Coronary artery (tissue), 2 donors: ENCODE data around the gene WFS1.

Experiments used
- DNase-seq: peaks from one replicate; pipeline ENCODE4 v3.0.0-alpha.2; 2017; ENCODE audit warnings: low spot score
- H3K27ac ChIP-seq, 2 donors: fragments of 200-600 bp; sonication (generic); one replicate each; pipeline ENCODE4 v1.5.1; 2016 to 2019
- H3K4me3 ChIP-seq: fragments of 200-600 bp; sonication (generic); 2 replicates; pipeline ENCODE4 v1.5.1; 2016; ENCODE audit warnings: mild to moderate bottlenecking, moderate library complexity
- TF ChIP-seq, protein P1 (sequence below): fragments of 200-600 bp; sonication (generic); IDR thresholded peaks from one replicate; pipeline ENCODE4 v1.5.1; 2019; ENCODE audit warnings: antibody characterized with exemption

WFS1 gene

DNA sequence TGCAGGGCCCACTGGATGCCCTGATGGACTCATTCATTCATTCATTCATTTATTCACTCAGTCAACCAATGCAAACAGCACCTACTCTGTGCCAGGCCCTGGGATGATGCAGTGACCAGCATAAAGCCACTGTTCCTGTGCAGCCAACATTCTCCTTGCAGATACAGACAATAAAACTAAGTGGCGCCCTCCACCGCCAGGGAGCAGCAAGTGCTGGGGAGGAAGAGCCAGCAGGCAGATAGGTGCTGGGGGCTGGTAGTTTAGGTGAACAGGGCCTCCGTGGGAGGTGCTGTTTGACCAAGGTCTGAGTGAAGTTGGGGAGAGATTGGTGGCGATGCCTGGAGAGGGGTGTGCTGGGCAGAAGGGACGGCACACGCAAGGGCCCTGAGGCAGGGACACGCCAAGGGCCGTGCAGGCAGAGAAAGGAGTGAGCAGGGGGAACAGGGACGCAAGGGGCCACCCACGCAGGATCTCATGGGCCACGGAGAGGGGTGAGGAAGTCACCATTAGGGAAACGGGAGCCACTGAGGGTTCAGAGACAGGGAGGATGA lies 65.5 kb downstream of the WFS1 start:
- H3K4me3 ChIP-seq: no peak overlapping the region
- DNase-seq: no peak
- TF ChIP-seq, protein P1, sequence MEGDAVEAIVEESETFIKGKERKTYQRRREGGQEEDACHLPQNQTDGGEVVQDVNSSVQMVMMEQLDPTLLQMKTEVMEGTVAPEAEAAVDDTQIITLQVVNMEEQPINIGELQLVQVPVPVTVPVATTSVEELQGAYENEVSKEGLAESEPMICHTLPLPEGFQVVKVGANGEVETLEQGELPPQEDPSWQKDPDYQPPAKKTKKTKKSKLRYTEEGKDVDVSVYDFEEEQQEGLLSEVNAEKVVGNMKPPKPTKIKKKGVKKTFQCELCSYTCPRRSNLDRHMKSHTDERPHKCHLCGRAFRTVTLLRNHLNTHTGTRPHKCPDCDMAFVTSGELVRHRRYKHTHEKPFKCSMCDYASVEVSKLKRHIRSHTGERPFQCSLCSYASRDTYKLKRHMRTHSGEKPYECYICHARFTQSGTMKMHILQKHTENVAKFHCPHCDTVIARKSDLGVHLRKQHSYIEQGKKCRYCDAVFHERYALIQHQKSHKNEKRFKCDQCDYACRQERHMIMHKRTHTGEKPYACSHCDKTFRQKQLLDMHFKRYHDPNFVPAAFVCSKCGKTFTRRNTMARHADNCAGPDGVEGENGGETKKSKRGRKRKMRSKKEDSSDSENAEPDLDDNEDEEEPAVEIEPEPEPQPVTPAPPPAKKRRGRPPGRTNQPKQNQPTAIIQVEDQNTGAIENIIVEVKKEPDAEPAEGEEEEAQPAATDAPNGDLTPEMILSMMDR: no peak
- H3K27ac ChIP-seq: no peak overlapping the region

DNA sequence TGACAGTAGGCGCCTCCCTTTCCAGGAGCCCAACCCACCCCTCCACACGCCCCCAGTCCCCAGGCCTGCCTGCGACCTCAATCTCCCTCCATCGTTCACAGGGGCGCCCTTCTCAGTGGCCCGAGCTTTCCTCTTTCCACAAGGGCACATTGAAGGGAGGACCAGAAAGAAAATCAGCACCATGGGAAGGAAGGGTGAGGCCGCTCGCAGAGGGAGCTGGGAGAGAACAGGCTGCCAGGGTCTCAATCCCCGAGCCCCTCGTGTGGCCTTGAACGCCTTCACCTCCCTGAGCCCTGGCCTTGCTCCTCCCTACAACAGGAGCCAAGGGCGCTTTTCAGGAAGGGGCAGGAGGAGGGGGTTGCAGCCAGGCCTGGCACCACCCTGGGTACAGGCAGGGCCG lies 66.5 kb downstream of the WFS1 start:
- DNase-seq: no peak
- TF ChIP-seq, protein P1: no peak
- no peak overlapping the region for H3K27ac ChIP-seq
- H3K4me3 ChIP-seq: no peak overlapping the region

DNA sequence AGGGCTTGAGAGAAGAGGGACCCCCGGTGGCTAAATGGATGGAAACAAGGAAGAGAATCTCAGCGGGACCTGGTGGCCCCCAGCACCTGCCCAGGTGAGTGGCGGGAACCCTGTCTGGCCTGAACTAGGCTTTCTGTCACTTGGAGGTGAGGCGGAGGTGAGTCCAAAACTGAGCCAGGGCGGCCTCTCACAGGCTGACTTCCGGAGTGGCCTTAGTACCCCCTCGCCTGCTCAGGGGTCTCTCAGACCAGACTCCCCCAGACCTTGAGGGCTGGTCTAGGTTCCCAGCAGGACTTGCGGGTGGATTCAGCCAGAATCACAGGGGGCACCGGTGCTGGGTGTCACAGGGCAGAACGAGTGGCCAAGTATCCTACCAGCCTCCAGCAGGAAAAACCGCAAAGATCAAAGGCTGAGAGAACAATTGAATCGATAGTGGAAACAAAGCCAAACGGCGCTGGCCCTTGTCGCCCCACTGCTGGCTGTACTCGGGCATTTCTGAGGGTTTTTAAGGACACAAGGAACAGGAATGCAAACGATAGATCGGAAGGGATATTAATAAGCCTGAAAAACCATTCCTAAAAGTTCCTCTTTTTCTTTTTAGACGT lies 67.8 kb downstream of the WFS1 start:
- DNase-seq: no peak
- Histone ChIP-seq H3K27ac (no peak overlapping the region), H3K4me3 (no peak overlapping the region)
- TF ChIP-seq, protein P1: no peak

DNA sequence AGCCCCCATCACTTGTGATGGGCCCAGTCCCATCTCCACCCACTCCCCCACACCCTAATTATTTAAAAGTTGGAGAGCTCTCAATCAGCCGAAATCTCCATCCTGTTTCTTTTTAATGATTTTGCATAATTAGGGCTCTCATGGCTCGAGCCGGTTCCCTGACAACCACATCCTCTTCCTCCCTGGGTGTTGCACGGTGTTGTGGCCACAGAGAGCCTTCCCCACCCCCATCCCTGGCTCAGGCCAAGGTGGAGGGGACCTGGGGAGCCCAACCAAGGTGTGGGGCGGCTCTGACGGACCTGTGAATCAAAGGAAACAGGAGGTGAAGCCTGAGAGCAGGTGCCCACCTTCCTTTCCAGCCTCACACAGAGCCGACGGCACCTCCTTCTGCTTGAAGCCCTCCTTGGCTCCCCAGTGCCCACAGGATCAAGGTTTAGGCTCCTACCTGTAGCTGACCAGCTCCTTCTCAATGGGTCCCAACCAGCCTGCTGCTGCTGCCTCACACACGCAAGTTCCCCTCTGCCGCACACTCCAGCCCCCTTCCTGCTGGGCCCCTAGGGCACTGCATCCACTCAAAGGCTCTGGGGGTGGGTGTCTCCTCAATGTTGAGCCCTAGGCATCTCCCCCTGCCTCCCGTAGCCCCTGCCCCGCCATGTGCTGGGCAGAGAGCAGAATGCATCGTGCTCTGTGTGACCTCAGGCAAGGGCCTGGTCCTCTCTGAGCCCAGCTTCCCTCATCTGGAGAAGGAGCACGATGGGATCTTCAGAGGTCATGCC lies 68.7 kb downstream of the WFS1 start:
- TF ChIP-seq, protein P1: no peak
- H3K4me3 ChIP-seq: no peak overlapping the region
- no peak overlapping the region for H3K27ac ChIP-seq
- no peak for DNase-seq

DNA sequence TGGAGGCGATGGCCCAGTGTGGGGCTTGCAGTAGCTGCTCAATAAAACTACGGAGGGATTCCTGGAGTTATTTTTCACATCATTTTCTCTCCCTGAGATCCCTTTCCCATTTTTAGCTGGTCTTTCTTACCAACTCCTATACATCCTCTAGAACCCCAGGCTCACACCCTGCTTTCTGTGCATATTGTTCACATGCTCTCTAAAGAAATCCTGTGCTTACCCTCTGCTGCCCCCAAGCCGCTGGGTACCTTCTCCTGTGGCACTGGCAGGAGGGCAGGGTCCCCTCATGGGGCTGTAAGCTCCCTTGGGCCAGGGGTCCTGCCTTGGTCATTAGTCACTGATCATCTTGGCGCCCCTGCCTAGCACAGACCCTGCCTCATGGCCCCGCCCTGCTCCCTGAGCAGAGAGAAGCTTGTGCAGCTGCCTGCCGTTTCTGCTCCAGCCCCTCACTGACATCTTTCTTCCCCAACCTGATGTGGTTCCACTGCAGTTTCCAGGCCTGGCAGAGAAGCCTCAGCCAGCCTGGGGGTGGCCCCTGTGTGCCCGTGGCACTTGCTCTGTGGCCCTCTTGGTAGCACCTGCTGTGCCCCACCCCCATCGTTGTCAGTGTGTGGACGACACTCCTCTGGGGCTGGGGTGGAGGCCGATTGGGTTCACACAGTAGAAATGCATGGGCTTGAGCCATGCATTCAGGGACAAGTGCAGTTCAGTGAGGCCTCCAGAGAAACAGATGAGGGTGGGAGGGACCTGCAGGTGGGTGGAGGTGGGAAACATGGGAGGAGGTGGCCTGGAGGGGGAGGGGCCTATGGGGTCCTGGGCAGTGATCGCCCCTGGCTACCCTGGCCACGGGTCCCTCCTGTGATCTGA lies 69.5 kb downstream of the WFS1 start:
- Histone ChIP-seq H3K4me3 (no peak overlapping the region), H3K27ac (no peak overlapping the region)
- TF ChIP-seq, protein P1: no peak
- no peak for DNase-seq

DNA sequence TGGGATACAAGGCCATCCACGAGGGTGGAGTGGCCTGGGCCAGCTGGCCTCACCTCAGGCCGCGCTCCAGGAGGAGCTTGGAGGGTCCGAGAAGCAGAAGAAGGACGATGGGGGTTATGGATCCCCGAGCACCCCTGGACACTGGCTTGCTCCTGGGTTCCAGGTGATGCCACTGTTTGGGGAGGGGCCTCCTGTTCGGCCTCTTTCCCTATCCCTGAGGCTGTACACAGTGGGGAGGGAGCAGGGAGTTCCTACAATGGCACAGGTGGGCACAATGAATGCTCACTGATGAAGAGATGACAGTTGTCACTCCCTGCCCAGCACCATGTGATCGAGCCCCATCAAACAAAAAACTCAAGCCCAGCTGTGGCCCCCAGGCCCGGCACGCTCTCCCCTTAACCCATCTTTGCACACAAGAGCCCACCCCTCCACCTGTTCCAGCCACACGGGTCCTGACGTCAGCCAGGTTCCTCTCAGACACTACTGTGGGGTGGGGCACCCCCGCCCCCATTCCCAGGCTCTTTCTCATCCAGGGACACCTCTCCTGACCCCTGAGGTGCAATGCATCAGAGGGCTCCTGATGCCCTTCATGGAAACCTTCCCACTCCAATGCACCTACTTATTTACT lies 70.3 kb downstream of the WFS1 start:
- no peak for DNase-seq
- Histone ChIP-seq H3K27ac (no peak overlapping the region), H3K4me3 (no peak overlapping the region)
- TF ChIP-seq, protein P1: no peak
